CD4-positive, alpha-beta memory T cell (primary cell): ENCODE results near the gene RANBP3. TPM values are rescaled to one million over a fixed set of nuclear protein-coding genes. Genes with fewer than 3 reads are reported as not detected.

Experiments
- CTCF ChIA-PET: fragments of 350-600 bp; sonication (Branson Sonifier 250); formaldehyde crosslinking; loops from one replicate; lab custom pipeline; 2021; ENCODE audit warnings: inconsistent platforms; ENCODE audit not compliant: partially characterized antibody; lab: Charles Lee
- POLR2A ChIA-PET: fragments of 350-600 bp; sonication (Branson Sonifier 250); formaldehyde crosslinking; loops from one replicate; lab custom pipeline; 2021; ENCODE audit not compliant: partially characterized antibody; lab: Charles Lee
- DNase-seq, 5 donors: peaks; one replicate each; pipeline versions ENCODE4 v3.0.0 to v3.0.0-alpha.2; 2020 to 2022; ENCODE audit warnings: mixed read lengths in 1 of 5
- H3K27ac ChIP-seq: one replicate; pipeline ENCODE4 v1.7.0; 2013; ENCODE audit warnings: low read depth, low read length
- H3K27me3 ChIP-seq: 2 replicates; pipeline ENCODE4 v1.7.0; 2013; ENCODE audit warnings: mild to moderate bottlenecking, low read length, moderate library complexity; ENCODE audit not compliant: insufficient read depth
- H3K36me3 ChIP-seq: 2 replicates; pipeline ENCODE4 v1.7.0; 2013; ENCODE audit warnings: mild to moderate bottlenecking, low read length, moderate library complexity; ENCODE audit not compliant: insufficient read depth
- H3K4me1 ChIP-seq: 2 replicates; pipeline ENCODE4 v1.7.0; 2013; ENCODE audit warnings: mild to moderate bottlenecking, low read length, moderate library complexity; ENCODE audit not compliant: insufficient read depth
- H3K4me3 ChIP-seq, 2 donors: one replicate each; pipeline ENCODE4 v1.7.0; 2013; ENCODE audit warnings: low read length in 2 of 2, mild to moderate bottlenecking in 1 of 2
- H3K9me3 ChIP-seq, 2 donors: one replicate each; pipeline ENCODE4 v1.7.0; 2013; ENCODE audit warnings: low read length in 2 of 2, control low read depth in 1 of 2; ENCODE audit not compliant: control insufficient read depth in 1 of 2
- H3K27ac Mint-ChIP-seq, 7 donors: one replicate each; pipeline ENCODE4 v1.8.0; 2020 to 2021; ENCODE audit warnings: mixed read lengths in 7 of 7, mild to moderate bottlenecking in 6 of 7, inconsistent platforms in 3 of 7, moderate library complexity in 3 of 7
- H3K27me3 Mint-ChIP-seq, 2 donors: one replicate each; pipeline ENCODE4 v1.8.0; 2020 to 2021; ENCODE audit warnings: mixed read lengths in 2 of 2
- H3K36me3 Mint-ChIP-seq, 2 donors: one replicate each; pipeline ENCODE4 v1.8.0; 2020 to 2021; ENCODE audit warnings: mixed read lengths in 2 of 2, inconsistent platforms in 1 of 2, mild to moderate bottlenecking in 1 of 2
- H3K4me1 Mint-ChIP-seq, 4 donors: one replicate each; pipeline ENCODE4 v1.8.0; 2020 to 2021; ENCODE audit warnings: mixed read lengths in 4 of 4, mild to moderate bottlenecking in 1 of 4
- H3K4me3 Mint-ChIP-seq, 8 donors: one replicate each; pipeline ENCODE4 v1.8.0; 2020 to 2021; ENCODE audit warnings: mixed read lengths in 8 of 8, mild to moderate bottlenecking in 7 of 8, moderate library complexity in 6 of 8, inconsistent platforms in 3 of 8
- H3K9me3 Mint-ChIP-seq, 8 donors: one replicate each; pipeline ENCODE4 v1.8.0; 2020 to 2021; ENCODE audit warnings: mixed read lengths in 8 of 8, mild to moderate bottlenecking in 5 of 8, inconsistent platforms in 3 of 8, moderate library complexity in 1 of 8
- intact Hi-C: fragments of 100-400 bp; cut with micrococcal nuclease; formaldehyde crosslinking; loops from one replicate; pipeline ENCODE4 v1.15.1; 2023
- polyA plus RNA-seq, 2 donors: library from polyadenylated mRNA; unstranded; fragments of 300-500 nt; fragmentation: Illumina TruSeq; gene quantifications; one replicate each; pipeline ENCODE4 v1.2.3, GENCODE V29; 2021
- total RNA-seq, 2 experiments: library from RNA; stranded (reverse); gene quantifications; one replicate each; pipeline ENCODE4 v1.2.3, GENCODE V29; 2021

RANBP3 gene
- total and polyA plus RNA-seq, 4 experiments from 2014 or later = 3.4 to 94.9 (median 47.9) TPM

- Mint-ChIP-seq H3K9me3 (no peaks in the 10 kb centered on the region), H3K4me3 (peak overlapping the region; percentile 54 to 88 (median 72)), H3K27me3 (no peaks in the 10 kb centered on the region), H3K4me1 (peaks cover 51 to 95% (median 81%) of the 10 kb centered on the region in 4 donors), H3K36me3 (peaks cover 3 to 22% of the 10 kb centered on the region in 2 donors), H3K27ac (peak overlapping the region; percentile 89 to 100 (median 99))
- H3K9me3 ChIP-seq = no peaks in the 10 kb centered on the region
- ChIA-PET CTCF (interaction anchor here (0.9 to 1.9 kb wide), 5 partner anchors 8 to 62 kb away, joined by 3 to 8 read pairs (median 5); no protein-coding TSS in a partner anchor), POLR2A (interaction anchor here (0.7 to 6.0 kb wide), 4 partner anchors 10 to 68 kb away, joined by 3 to 104 read pairs (median 60); partner anchors contain the start of genes NDUFA11, RANBP3 and VMAC)
- H3K27ac ChIP-seq = peak overlapping the region; percentile 78
- H3K4me3 ChIP-seq = no peak overlapping the region
- H3K36me3 ChIP-seq = no peaks in the 10 kb centered on the region
- H3K27me3 ChIP-seq = no peaks in the 10 kb centered on the region
- no peak for DNase-seq
- intact Hi-C loops = no loop called here
- H3K4me1 ChIP-seq = peaks cover 96% of the 10 kb centered on the region
Observed at GRCh38 chr19:5960005-5961001, 17.6 kb downstream of the RANBP3 start.

DNA sequence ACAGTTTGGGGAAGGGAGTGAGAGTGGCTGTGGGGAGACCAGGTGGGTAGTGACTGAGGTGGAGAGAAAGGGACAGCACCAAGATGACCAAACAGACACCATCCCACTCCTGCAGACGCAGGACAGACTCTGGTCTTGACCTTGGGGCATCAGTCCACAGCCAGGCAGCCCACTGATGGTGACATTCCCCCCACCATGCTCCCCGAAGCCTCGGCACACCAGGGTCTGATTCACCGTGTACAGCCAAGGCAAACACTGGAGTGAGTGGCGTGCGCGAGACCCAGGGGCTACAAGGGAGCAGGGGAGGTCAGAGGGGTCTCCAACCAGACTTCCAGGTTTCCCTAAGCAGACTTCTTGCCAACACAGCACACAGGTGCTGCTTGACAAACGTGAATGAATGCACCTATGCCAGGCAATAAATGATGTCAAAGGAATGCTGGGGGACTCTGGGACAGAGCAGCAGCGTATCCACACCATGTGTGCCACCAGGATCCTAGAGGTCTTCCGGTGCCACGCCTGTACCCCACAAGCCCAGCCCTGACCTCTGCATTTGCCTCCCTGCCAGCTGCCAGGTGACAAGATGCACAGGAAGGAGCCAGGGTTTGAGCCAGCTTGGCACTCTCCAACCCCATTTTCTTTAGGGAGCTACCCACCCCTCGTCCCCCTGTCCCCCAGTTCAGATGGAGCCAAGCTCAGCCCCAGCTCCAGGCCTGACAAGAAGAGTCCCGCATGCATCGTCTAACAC is 18.5 kb downstream of the RANBP3 start:
- POLR2A ChIA-PET = interaction anchor here (0.7 to 6.0 kb wide), 5 partner anchors 9 to 67 kb away, joined by 3 to 104 read pairs (median 47); partner anchors contain the start of genes NDUFA11, RANBP3 and VMAC
- Histone ChIP-seq H3K27ac (peak overlapping the region; percentile 78), H3K4me3 (no peak overlapping the region), H3K36me3 (no peaks in the 10 kb centered on the region), H3K4me1 (peaks cover 96% of the 10 kb centered on the region), H3K9me3 (no peaks in the 10 kb centered on the region), H3K27me3 (no peaks in the 10 kb centered on the region)
- Mint-ChIP-seq H3K36me3 (peaks cover 3 to 18% of the 10 kb centered on the region in 2 donors), H3K27ac (peak overlapping the region; percentile 89 to 100 (median 99)), H3K9me3 (no peaks in the 10 kb centered on the region), H3K27me3 (no peaks in the 10 kb centered on the region), H3K4me1 (peaks cover 46 to 95% (median 76%) of the 10 kb centered on the region in 4 donors), H3K4me3 (peak overlapping the region in 3 of 8 donors; percentile 25 to 81 (median 44))
- intact Hi-C loops = no loop called here
- no peak for DNase-seq
- CTCF ChIA-PET = interaction anchor here (0.9 to 1.4 kb wide), 3 partner anchors 9 to 63 kb away, joined by 3 to 8 read pairs (median 5); no protein-coding TSS in a partner anchor

DNA sequence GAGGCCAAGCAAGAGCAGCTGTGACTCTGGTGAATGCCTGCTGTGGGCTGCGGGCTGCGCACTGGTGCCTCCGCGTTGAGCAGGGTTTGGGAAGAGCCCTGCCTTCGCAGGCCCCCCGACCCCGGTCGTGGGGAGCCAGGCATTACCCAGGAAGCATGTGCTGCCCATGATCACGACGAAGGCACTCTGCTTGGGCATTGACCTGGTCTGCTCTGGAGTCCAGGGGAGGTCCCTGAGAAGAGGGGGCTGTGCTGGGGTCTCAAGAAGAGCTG is 19.2 kb downstream of the RANBP3 start:
- no peaks in the 10 kb centered on the region for H3K9me3 ChIP-seq
- H3K4me3 ChIP-seq = no peak overlapping the region
- no peaks in the 10 kb centered on the region for H3K9me3 Mint-ChIP-seq
- ChIA-PET CTCF (no interaction called here), POLR2A (interaction anchor here (1.8 kb wide), 1 partner anchor 9 kb away, joined by 7 read pairs; no protein-coding TSS in a partner anchor)
- peak overlapping the region in 1 of 8 donors; percentile 25 for H3K4me3 Mint-ChIP-seq
- H3K36me3 Mint-ChIP-seq = peaks cover 3 to 22% of the 10 kb centered on the region in 2 donors
- no peaks in the 10 kb centered on the region for H3K27me3 ChIP-seq
- H3K4me1 Mint-ChIP-seq = peaks cover 49 to 95% (median 77%) of the 10 kb centered on the region in 4 donors
- H3K27ac ChIP-seq = peak overlapping the region; percentile 78
- no peaks in the 10 kb centered on the region for H3K36me3 ChIP-seq
- no peak for DNase-seq
- no peaks in the 10 kb centered on the region for H3K27me3 Mint-ChIP-seq
- H3K27ac Mint-ChIP-seq = peak overlapping the region; percentile 47 to 100 (median 88)
- intact Hi-C loops = no loop called here
- H3K4me1 ChIP-seq = peaks cover 96% of the 10 kb centered on the region

- intact Hi-C loops = no loop called here
- DNase-seq = no peak
- H3K27ac ChIP-seq = peak overlapping the region; percentile 78
- POLR2A ChIA-PET = interaction anchor here (0.9 to 1.8 kb wide), 3 partner anchors 8 to 54 kb away, joined by 3 to 7 read pairs (median 4); partner anchors contain the start of gene NDUFA11
- H3K27ac Mint-ChIP-seq = peak overlapping the region; percentile 65 to 96 (median 93)
- CTCF ChIA-PET = interaction anchor here (0.8 to 3.5 kb wide), 2 partner anchors 9 to 10 kb away, joined by 3 to 27 read pairs; no protein-coding TSS in a partner anchor
- peaks cover 96% of the 10 kb centered on the region for H3K4me1 ChIP-seq
- H3K9me3 Mint-ChIP-seq = no peaks in the 10 kb centered on the region
- H3K27me3 Mint-ChIP-seq = no peaks in the 10 kb centered on the region
- H3K4me3 ChIP-seq = no peak overlapping the region
- no peaks in the 10 kb centered on the region for H3K9me3 ChIP-seq
- peaks cover 3 to 24% of the 10 kb centered on the region in 2 donors for H3K36me3 Mint-ChIP-seq
- no peaks in the 10 kb centered on the region for H3K36me3 ChIP-seq
- no peaks in the 10 kb centered on the region for H3K27me3 ChIP-seq
- H3K4me3 Mint-ChIP-seq = peak overlapping the region in 4 of 8 donors; percentile 44 to 81 (median 50)
- H3K4me1 Mint-ChIP-seq = peaks cover 53 to 95% (median 77%) of the 10 kb centered on the region in 4 donors
Observed at GRCh38 chr19:5958074-5958850, 19.7 kb downstream of the RANBP3 start.

DNA sequence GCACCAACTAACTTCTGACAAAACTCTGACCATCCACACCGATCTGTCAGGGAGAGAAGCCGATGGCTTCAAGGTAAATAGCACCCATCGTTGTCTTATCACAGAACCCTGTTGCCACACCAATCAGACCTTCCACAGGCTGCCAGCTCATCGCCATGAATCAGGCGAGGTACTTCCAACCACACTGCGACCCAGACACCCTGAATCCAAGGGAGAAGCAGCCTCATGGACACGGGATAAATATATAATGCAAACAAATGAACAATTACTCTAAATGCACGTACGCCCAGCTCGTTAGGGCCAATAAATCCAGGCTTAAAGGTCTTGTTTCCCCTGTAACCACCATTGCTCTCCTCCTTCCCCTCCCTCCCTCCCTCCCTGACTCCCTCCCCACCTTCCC is 20.8 kb downstream of the RANBP3 start:
- CTCF ChIA-PET = interaction anchor here (3.5 kb wide), 1 partner anchor 10 kb away, joined by 27 read pairs; no protein-coding TSS in a partner anchor
- H3K36me3 Mint-ChIP-seq = peaks cover 3 to 30% of the 10 kb centered on the region in 2 donors
- Histone ChIP-seq H3K27me3 (no peaks in the 10 kb centered on the region), H3K9me3 (no peaks in the 10 kb centered on the region), H3K4me1 (peaks cover 96% of the 10 kb centered on the region), H3K27ac (no peak overlapping the region), H3K36me3 (no peaks in the 10 kb centered on the region), H3K4me3 (no peak overlapping the region)
- peak overlapping the region in 5 of 7 donors; percentile 12 to 94 (median 87) for H3K27ac Mint-ChIP-seq
- H3K27me3 Mint-ChIP-seq = no peaks in the 10 kb centered on the region
- peaks cover 53 to 95% (median 78%) of the 10 kb centered on the region in 4 donors for H3K4me1 Mint-ChIP-seq
- H3K9me3 Mint-ChIP-seq = no peaks in the 10 kb centered on the region
- DNase-seq = no peak
- intact Hi-C loops = no loop called here
- peak overlapping the region in 1 of 8 donors; percentile 5 for H3K4me3 Mint-ChIP-seq
- POLR2A ChIA-PET = interaction anchor here (0.5 to 1.2 kb wide), 3 partner anchors 13 to 53 kb away, joined by 3 to 4 read pairs (median 4); partner anchors contain the start of gene NDUFA11

GRCh38 chr19:5956728-5957127 is 21.2 kb downstream of the RANBP3 start:
- Histone ChIP-seq H3K9me3 (no peaks in the 10 kb centered on the region), H3K27me3 (no peaks in the 10 kb centered on the region), H3K27ac (no peak overlapping the region), H3K4me3 (no peak overlapping the region), H3K4me1 (peaks cover 96% of the 10 kb centered on the region), H3K36me3 (no peaks in the 10 kb centered on the region)
- ChIA-PET POLR2A (interaction anchor here (0.5 to 1.2 kb wide), 3 partner anchors 14 to 52 kb away, joined by 3 to 4 read pairs (median 4); no protein-coding TSS in a partner anchor), CTCF (interaction anchor here (3.5 kb wide), 1 partner anchor 11 kb away, joined by 27 read pairs; no protein-coding TSS in a partner anchor)
- DNase-seq = no peak
- Mint-ChIP-seq H3K27me3 (no peaks in the 10 kb centered on the region), H3K27ac (peak overlapping the region in 6 of 7 donors; percentile 12 to 89 (median 76)), H3K36me3 (peaks cover 3 to 26% of the 10 kb centered on the region in 2 donors), H3K4me3 (peak overlapping the region in 2 of 8 donors; percentile 8 to 34), H3K9me3 (no peaks in the 10 kb centered on the region), H3K4me1 (peaks cover 49 to 95% (median 77%) of the 10 kb centered on the region in 4 donors)
- intact Hi-C loops = no loop called here
